ENCODE results near the gene BMP7. TPM values are rescaled to one million over a fixed set of nuclear protein-coding genes. Genes with fewer than 3 reads are reported as not detected.
"Not testable (repeated sequence)": the region's sequence is repeated elsewhere in the genome, so short reads cannot be mapped to it uniquely, and the experiment has no call there.

The BMP7 gene
- total and polyA plus RNA-seq, 8 donors, result 0.12 to 2.5 (median 0.33) TPM; not detected in 1

- TF ChIP-seq, protein P1, sequence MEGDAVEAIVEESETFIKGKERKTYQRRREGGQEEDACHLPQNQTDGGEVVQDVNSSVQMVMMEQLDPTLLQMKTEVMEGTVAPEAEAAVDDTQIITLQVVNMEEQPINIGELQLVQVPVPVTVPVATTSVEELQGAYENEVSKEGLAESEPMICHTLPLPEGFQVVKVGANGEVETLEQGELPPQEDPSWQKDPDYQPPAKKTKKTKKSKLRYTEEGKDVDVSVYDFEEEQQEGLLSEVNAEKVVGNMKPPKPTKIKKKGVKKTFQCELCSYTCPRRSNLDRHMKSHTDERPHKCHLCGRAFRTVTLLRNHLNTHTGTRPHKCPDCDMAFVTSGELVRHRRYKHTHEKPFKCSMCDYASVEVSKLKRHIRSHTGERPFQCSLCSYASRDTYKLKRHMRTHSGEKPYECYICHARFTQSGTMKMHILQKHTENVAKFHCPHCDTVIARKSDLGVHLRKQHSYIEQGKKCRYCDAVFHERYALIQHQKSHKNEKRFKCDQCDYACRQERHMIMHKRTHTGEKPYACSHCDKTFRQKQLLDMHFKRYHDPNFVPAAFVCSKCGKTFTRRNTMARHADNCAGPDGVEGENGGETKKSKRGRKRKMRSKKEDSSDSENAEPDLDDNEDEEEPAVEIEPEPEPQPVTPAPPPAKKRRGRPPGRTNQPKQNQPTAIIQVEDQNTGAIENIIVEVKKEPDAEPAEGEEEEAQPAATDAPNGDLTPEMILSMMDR (IDR thresholded peaks at IDR 0.05), result no peak
- intact Hi-C loops (cut with DNase I), result no loop called here
- Histone ChIP-seq H3K27ac (no peak overlapping the region), H3K4me1 (peaks cover 0 to 3% (median 0%) of the 10 kb centered on the region in 3 donors), H3K9me3 (no peaks in the 10 kb centered on the region), H3K27me3 (no peaks in the 10 kb centered on the region), H3K36me3 (no peaks in the 10 kb centered on the region), H3K4me3 (no peak overlapping the region)
- WGBS, 2 donors, result 93 to 96% methylated on average over 10 of the region's 10 CpGs
- FAIRE-seq, result no peak
- peak in 1 of 6 donors; percentile 31 for DNase-seq
- ATAC-seq, result no peak
Measured at GRCh38 chr20:57195023-57195422, 71.4 kb downstream of the BMP7 start.

DNA sequence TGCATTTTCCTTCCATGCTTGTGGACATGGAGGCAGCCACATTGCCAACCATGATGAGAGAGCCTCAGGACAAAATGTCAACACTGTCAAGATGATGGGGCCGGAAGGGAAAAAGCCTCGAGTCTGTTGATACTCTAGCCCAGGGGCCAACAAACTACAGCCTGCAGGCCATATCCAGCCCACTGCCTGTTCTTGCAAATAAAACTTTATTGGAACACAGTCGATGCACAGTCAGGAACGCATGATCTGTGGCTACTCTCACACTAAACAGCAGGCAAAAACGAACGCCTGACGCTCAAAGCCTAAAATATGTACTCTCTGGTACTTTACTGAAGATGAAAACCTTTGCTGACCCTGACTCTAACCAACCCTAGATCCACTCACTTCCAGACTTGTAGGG, 72.3 kb downstream of the BMP7 start:
- Histone ChIP-seq H3K27ac (no peak overlapping the region), H3K4me1 (peaks cover 0 to 3% (median 0%) of the 10 kb centered on the region in 3 donors), H3K36me3 (no peaks in the 10 kb centered on the region), H3K27me3 (no peaks in the 10 kb centered on the region), H3K9me3 (no peaks in the 10 kb centered on the region), H3K4me3 (no peak overlapping the region)
- 90 to 94% methylated on average over 7 of the region's 7 CpGs for WGBS, 2 donors
- intact Hi-C loops (cut with DNase I), result no loop called here
- TF ChIP-seq, protein P1 (IDR thresholded peaks at IDR 0.05), result no peak
- ATAC-seq (no peak), DNase-seq (peak in 1 of 6 donors; percentile 0), FAIRE-seq (no peak)

- Histone ChIP-seq H3K27ac (no peak overlapping the region), H3K4me1 (peaks cover 0 to 3% (median 0%) of the 10 kb centered on the region in 3 donors), H3K4me3 (no peak overlapping the region), H3K27me3 (no peaks in the 10 kb centered on the region), H3K36me3 (no peaks in the 10 kb centered on the region), H3K9me3 (no peaks in the 10 kb centered on the region)
- FAIRE-seq, result no peak
- 90 to 91% methylated on average over 13 of the region's 13 CpGs for WGBS, 2 donors
- intact Hi-C loops (cut with DNase I), result no loop called here
- TF ChIP-seq, protein P1 (IDR thresholded peaks at IDR 0.05), result no peak
- ATAC-seq, result no peak
- DNase-seq, result no peak
Measured at GRCh38 chr20:57193094-57193493, 73.3 kb downstream of the BMP7 start.

DNA sequence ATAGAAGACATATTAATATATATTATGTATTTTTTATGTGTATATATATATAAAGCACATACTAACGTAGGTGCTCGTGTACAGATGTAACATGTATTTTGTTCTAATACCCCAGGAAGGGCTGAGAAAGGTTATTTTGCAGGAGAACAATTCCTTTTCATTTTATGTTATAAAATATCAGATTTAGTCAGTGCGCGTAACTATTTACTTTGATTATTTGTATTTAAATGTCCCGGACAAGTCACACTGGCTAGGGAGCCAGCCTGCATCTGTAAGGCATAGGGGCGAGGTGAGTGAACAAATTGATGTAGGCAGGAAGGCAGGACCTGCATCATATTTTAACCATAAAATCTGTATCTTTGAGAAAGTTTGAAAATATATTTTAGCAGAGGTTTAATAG, 74.1 kb downstream of the BMP7 start:
- ATAC-seq (no peak), DNase-seq (no peak), FAIRE-seq (no peak)
- no peak overlapping the region for H3K27ac ChIP-seq
- no peak overlapping the region for H3K4me3 ChIP-seq
- no peaks in the 10 kb centered on the region for H3K9me3 ChIP-seq
- WGBS, 2 donors, result 80% methylated on average over 6 of the region's 6 CpGs
- H3K36me3 ChIP-seq, result no peaks in the 10 kb centered on the region
- H3K27me3 ChIP-seq, result no peaks in the 10 kb centered on the region
- intact Hi-C loops (cut with DNase I), result no loop called here
- peaks cover 0 to 3% (median 0%) of the 10 kb centered on the region in 3 donors for H3K4me1 ChIP-seq
- TF ChIP-seq, protein P1 (IDR thresholded peaks at IDR 0.05), result no peak

DNA sequence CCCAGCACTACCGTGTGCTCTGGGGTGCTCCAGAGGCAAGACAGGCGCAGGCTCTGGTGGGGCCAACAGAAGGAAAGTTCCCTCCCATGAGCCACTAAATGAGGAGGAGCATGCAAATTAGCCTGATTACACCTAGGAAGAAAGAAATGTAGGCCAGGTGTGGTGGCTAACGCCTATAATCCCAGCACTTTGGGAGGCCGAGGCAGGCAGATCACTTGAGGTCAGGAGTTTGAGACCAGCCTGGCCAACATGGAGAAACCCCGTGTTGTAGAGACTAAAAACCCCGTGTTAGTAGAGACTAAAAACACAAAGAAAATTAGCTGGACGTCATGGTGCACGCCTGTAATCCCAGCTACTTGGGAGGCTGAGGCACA, 75.2 kb downstream of the BMP7 start:
- 82 to 92% methylated on average over 8 of the region's 8 CpGs for WGBS, 2 donors
- H3K4me1 ChIP-seq; DNase-seq; H3K4me3 ChIP-seq; H3K36me3 ChIP-seq; H3K9me3 ChIP-seq; H3K27me3 ChIP-seq; ATAC-seq; intact Hi-C loops (cut with DNase I); H3K27ac ChIP-seq; FAIRE-seq: not testable (repeated sequence)

All from pancreas (tissue), 10 donors.